Measurements from ENCODE around the gene LCNL1.

GRCh38 chr9:136943291-136944211 lies 39.2 kb upstream of the LCNL1 start:
- TF ChIP-seq CTCF (IDR thresholded peaks at IDR 0.05) (no peak), POLR2A (IDR thresholded peaks at IDR 0.05) (no peak)
